GM18498 (cell line): ENCODE measurements around the gene FGGY.
"Not testable (repeated sequence)": the region's sequence is repeated elsewhere in the genome, so short reads cannot be mapped to it uniquely, and the experiment has no call there.

Experiments
- ATAC-seq: cut with Tn5 transposase; IDR thresholded peaks from one replicate; pipeline ENCODE4 v1.9.1; 2021; ENCODE audit warnings: mild to moderate bottlenecking, moderate library complexity; ENCODE audit not compliant: unreplicated experiment

Gene FGGY

GRCh38 chr1:59346429-59346828, 49.5 kb downstream of the FGGY start:
- ATAC-seq: no peak

DNA sequence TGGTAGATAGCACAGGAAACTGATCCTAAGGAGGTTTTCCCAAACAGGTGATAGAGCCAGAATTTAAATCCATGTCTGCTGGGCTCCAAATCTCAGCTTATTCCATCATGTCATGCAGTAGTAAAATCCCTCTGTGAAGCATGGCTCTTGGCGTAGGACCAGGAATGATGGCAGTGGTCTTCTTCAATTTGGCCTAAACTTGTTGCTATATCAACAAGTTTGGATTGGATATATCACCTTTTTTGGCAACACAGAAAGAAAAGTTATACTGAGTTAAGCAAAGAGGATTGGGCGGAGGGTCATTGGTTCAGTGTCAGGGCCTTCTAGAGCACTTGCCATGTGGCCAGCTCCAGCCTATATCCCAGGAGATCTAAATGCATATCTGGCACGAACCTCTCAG, 52.2 kb downstream of the FGGY start:
- ATAC-seq: no peak

DNA sequence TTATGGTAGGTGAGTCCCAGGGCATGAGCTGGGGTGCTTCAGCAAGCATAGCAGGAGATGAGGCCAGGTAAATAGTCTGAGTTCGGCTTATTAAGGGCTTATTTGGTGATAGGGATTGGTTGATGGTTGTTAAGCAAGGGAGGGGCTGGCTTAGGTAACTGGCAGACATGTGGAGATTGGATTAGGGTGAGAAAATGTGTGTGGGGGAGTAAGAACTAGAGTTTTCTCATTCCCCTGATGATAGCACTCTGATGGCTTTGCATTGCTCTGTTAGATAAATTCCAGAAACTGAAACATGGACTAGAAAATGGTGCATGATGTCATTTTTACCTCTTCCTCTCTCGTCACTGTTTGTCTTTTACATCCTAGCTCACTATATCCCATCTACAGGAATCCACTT, 53.6 kb downstream of the FGGY start:
- no peak for ATAC-seq

- ATAC-seq: no peak
Measured at GRCh38 chr1:59352065-59352464, 55.2 kb downstream of the FGGY start.

- ATAC-seq: no peak
Measured at GRCh38 chr1:59353453-59353852, 56.6 kb downstream of the FGGY start.

- ATAC-seq: not testable (repeated sequence)
Measured at GRCh38 chr1:59354239-59354638, 57.3 kb downstream of the FGGY start.

DNA sequence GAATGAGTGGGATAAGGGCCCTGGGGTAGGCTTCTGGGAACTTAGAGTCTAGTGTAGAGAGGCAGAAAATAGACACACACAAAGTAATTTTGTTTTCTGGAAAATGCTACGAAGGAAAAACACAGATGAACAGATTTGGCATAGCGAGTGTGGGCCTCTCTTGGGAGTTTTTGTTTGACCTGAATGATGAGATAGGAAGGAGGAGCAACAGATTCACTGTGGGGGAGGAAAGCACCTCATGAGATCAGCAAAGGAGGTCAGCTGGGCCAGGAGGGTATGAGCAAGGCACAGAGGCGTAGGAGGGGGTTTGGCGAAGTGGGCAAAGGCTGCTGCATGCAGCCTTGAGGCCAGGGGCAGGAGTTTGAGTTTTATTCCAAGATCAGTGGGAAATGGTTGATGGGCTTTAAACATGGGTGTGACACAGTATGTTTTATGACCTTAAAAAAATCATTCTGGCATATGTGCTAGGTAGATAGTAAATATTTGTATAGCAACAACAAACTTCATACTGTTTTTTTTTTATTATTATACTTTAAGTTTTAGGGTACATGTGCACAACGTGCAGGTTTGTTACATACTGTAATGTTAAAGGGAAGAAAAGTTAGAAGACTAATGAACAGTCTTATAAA, 57.9 kb downstream of the FGGY start:
- ATAC-seq: peak; percentile 66

DNA sequence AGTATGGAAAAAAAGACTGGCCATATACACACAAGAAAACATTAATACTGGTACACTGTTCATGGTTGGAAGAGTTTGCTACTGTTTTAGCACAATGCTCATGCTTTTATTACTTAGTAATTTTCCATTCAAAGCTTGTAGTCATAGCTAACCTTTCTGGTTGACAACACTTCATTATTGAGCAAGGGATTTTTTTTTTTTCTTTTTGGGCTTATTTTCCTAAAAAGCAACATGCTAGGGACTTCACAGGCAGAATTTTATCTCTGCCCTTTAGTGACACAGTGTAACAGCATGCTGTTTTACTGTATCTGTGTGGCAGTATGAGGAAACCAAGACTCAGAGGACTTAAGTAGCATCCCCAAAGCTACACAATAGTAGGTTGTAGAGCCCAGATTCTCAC, 58.5 kb downstream of the FGGY start:
- ATAC-seq: peak; percentile 60

DNA sequence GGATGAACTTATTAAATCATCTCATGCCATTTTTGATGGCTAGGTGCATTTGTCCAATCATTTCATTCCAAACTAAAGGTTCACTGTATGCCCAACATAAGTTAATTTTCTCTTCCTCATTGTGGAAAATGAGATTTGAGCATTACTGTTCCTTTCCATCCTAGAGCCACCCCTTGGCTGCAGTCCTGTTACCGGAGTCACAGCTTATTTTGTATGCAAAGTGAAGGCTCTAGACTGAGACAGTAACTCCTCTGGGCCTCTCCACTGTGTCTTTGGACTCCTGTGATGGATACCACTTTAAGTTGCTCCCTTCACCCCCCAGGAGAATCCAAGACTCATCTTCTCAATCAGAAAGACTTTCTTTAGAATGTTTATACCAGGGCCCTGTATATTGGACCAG, 59.7 kb downstream of the FGGY start:
- no peak for ATAC-seq

DNA sequence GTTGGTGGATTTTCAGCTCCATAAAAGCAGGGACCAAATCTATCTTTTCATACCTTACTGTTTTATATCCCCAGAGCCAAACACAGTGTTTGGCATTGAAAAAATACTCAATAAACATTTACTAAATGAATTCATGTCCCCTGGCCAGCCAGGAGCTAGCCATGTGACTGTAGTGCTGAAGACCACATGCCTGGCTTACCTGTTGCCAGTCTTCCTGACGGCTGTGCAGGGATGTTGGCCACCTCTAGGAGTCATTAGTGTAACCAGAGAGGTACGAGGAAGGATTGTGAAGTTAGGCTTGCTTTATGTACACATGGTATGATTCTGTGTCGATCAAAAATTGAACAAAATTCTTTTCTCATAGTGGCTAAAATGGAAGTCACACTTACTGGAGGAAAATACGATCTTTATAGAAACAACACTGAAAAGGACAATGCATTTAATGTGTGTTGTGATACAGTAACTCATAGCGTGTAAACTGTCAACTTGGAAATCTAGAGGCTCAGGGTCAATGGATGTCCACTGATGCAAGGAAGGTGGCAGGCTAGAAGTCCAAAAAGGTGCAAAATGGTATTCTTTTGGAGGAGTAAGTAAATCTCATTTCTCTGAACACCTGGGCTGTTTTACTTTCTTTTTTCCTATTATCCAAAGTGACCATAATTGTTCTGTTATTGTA, 60.9 kb downstream of the FGGY start:
- ATAC-seq: no peak

- no peak for ATAC-seq
Measured at GRCh38 chr1:59359325-59359724, 62.4 kb downstream of the FGGY start.

GRCh38 chr1:59360170-59360569, 63.3 kb downstream of the FGGY start:
- no peak for ATAC-seq

DNA sequence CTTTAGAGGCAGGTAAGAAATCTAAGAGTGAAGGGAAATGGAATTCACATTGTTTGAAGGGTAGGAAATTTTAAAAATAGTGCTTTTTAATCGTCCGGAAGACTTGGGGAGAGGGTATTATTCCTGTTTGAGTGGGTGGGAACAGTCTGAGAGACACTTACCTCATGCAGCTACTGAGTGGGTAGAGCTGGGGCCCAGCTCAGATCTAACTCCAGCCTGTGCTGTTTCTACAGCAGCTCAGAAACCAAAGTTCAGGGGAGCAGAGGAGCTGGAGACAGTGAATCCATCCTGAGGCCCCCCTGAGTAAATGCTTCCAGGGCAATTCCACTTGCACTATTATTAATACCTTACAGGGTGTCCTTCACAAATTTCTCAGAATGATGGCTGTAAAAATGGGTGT, 63.8 kb downstream of the FGGY start:
- no peak for ATAC-seq

GRCh38 chr1:59361766-59362165, 64.9 kb downstream of the FGGY start:
- no peak for ATAC-seq

GRCh38 chr1:59364037-59364436, 67.1 kb downstream of the FGGY start:
- ATAC-seq: no peak

DNA sequence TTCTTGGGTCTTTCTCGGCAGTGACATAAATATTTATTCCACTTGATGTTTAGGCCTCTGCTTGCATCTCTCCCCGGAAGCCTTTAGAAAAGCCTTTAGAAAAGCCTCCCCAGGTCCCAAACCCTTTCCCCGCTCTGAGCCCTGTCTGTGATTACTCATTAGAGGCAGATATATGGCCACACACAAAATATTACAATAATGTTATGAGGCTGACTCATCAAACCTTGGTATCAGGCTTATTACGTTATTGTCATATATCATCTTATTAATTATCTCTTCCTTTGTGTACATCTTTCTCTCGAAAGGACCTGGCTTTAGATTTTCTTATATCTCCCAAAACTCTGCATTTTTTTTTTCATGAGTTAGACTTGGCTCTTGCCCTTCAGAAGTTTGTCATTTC, 69.5 kb downstream of the FGGY start:
- no peak for ATAC-seq

DNA sequence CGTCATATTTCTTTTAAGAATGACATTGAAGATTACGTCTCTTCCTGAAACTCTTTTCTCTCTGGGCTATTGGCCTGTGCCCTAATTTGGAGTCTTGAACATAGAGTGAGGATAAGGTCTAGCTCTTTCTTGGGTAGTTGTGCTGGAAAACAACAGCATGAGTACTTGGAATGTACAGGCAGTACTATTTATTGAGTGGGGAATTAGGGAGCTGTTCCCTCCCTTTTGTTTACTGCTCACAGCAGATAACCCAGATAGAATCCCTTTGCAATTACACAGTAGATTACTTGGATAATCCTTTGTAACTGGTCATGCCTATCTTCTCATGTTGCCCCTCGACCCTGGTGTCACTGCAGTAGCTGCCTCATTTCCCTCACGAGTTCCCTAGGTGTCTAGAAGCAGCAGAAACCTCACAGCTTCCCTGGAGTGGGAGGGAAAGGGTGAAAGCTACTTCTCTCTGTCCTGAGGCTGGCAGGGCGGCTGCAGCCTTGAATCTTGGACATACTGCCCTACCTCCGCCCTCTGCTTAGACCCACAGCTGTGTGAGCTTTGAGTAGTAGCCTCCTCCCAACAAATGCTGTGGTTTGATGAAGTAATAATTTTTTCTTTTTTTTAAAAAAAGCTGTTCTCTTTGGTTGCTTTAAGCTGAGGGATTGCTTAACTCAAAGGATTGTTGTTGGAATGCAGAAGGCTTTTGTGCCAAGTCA, 70.6 kb downstream of the FGGY start:
- ATAC-seq: no peak

GRCh38 chr1:59368008-59368670, 71.2 kb downstream of the FGGY start:
- ATAC-seq: no peak

- ATAC-seq: no peak
Measured at GRCh38 chr1:59375321-59376220, 78.7 kb downstream of the FGGY start.

DNA sequence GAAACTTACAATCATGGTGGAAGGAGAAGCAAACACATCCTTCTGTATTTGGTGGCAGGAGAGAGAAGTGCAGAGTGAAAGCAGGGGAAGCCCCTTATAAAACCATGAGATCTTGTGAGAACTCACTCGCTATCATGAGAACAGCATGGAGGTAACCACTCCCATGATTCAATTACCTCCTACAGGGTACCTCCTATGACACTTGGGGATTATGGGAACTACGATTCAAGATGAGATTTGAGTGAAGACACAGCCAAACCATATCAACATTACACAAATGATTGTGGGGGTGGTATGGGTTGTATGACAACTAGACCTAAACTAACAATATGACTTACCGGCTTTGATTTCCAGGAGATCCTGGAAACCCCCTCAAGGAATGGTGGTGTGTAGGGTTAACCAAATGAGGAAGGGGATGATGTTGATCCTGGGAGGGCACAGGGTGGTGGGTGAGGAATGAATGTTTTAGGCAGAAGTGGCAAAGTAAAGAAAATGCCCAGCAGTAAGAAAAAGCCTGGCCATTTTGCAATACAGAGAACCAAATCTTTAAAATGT, 80.5 kb downstream of the FGGY start:
- ATAC-seq: no peak
